Activated CD8-positive, alpha-beta memory T cell treated with anti-CD3 and anti-CD28 coated beads, Interleukin-2, amount 50 U/mL, for 4 hours (primary cell): ENCODE data around the gene LCN1.
"Not testable (repeated sequence)": the region's sequence is repeated elsewhere in the genome, so short reads cannot be mapped to it uniquely, and the experiment has no call there.

Experiments
- DNase-seq: peaks from one replicate; pipeline ENCODE4 v3.0.0-alpha.2; 2020

Gene LCN1

GRCh38 chr9:135505406-135506187, 15.6 kb upstream of the LCN1 start:
- DNase-seq = no peak

DNA sequence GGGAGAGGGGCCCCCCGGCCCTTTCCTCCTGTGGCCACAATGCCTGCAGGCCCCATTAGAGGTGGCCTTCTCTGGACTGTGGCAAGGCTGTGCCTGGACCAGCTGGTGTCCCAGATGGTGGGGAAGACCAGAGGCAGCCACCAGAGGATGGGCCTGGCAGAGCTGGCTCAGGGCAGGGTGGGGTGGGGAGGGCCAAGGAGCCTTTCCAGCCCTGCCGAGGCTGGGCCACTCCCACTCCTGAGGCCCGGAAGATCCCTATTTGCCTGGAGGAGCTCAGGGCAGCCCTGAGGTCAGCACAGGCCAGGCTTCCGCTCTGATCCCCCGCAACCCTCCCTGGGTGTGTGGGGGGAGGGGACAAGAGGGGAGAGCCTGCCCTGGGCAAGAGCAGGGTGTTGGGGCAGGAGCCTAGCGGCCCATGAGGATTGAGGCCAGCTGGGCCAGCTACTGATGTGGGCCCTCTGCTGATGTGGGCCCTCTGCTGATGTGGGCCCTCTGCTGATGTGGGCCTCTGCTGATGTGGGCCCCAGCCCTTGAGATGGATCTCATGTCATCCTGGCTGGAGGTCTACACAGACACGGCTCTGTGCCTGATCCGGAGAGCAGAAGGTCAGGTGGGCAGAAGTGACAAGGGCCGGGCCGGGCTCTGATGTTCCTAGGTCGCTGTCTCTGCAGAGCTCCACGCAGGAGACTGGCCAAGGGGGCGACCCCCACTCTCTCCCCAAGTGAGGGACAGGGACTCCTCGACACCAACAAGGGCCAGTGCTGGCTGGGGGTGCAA, 14.7 kb upstream of the LCN1 start:
- no peak for DNase-seq

- no peak for DNase-seq
Observed at GRCh38 chr9:135507104-135508035, 13.9 kb upstream of the LCN1 start.

GRCh38 chr9:135508211-135508820, 12.9 kb upstream of the LCN1 start:
- DNase-seq = no peak

- DNase-seq = no peak
Observed at GRCh38 chr9:135509458-135509857, 11.8 kb upstream of the LCN1 start.

DNA sequence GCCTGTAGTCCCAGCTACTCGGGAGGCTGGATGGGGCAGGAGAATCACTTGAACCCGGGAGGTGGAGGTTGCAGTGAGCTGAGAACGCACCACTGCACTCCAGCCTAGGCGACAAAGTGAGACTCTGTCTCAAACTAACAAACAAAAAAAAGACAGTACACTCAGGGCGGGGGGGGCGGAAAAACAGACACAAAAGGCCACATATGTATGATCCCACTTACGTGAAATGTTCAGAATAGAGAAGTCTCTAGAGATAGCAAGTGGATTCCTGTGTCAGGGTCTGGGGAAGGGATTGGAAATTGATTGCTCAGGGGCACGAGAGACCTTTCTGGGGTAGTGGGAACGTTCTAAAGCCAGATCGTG, 9.0 kb upstream of the LCN1 start:
- DNase-seq = no peak

- peak; percentile 2 for DNase-seq
Observed at GRCh38 chr9:135512904-135513303, 8.3 kb upstream of the LCN1 start.

DNA sequence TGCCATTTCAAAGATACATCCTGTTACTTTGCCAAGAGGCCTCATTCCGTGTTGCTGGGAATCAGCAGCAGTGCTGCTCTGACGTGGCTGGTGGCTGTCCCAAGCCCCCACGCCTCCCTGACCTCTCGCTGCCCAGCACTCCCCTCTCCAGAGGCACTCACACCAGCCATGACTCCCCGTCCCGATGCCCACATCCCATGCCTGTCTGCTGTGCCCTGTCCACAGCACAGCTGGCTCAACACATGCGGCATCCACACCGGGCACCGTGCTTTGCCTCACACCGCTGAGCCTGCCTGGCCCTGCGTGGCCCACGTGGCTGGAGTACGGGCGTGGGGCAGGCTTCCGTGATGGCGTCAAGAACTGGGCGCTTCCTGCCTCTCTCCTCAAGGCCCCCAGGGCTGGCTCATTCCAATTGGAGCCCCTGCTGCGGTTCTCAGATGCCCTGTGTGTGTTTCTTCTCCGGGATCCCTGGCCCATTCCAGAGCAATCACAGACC, 7.8 kb upstream of the LCN1 start:
- peak; percentile 4 for DNase-seq

DNA sequence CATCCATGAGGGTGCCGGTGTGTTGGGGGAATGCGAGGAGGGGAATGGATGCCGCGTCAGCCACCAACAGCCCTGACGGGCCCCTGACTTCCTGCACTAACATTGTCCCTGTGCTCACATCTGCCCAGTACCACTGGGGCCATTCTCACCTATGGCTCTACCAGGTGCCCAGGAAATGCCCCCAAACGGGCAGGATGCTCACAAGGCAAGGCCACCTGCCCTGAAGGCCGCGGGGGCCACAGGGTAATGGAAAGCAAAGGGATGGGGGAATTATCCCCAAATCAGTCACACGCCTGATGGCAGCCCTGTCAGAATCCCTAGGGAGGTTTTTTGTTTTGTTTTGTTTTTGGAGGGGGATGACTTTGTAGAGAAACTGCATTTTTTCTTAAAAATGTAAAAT, 7.3 kb upstream of the LCN1 start:
- DNase-seq = not testable (repeated sequence)

DNA sequence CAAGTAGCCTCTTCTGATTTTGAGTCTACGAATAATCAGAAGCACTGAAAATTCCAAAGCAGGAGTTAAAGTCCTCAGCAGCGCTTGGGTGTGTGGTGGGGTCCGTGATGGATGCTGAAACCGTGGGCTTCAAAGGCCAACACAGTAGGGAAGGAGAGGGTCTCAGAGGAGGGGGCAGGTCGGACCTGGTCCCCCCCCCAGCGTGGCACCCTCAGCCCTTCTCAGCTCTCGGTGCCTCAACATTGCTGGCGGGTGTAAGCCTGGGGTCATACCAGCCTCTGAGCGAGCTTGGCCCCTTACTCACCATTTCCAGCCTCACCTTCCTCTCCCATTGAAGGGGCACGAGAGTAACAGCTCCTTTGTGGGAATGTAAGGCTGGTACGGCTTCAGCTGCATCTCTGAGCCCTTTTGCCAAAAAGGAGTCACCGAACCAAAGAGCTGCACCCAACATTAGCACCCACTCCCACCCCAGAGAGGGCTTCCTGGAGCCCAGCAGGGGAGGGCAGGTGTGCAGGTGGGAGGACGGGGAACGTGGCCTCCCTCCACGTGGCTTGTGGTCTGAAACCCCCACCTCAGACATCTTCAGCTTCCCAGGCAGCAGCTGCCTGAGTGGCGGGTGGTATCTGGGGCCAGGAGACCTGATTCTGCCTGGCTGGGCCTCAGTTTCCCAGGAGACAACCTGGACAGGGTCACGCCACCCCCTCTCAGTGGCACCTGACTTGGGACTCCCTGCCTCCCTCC, 6.7 kb upstream of the LCN1 start:
- peak; percentile 5 for DNase-seq

GRCh38 chr9:135515083-135515951, 5.9 kb upstream of the LCN1 start:
- peak; percentile 9 for DNase-seq

DNA sequence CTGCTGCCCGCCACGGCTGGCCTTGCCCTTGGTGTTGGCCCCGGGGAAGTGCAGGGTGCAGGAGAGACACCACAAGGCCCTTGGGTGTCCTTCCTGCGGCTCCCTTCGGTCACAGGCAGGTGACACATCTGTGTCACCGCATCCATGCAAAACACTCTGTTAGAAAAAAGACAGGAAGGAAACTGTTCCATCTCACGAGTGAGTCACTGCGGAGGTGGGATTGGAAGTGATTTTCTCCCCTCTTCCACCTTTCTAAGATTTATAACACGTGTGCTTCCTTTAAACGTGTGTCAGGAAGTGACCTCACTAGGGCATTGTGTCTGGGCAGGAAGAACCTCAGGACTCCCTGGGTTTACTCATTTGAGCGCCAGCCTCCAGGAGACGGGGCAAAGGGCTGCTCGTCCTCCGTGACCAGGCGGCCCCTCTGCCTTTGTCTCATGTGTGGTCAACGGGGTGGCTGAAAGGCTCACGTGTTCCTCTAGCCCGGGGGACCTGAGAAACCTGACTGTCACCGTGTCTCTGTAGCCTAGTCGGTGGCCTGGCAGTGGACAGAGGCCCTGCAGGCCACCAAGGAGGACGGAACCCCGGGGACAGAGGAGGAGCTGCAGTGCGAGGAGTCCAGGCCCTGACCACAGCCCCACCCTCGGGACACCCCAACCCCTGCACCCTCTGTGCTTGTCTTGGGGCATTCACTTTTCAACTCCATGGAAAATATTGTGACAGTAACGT, 4.9 kb upstream of the LCN1 start:
- DNase-seq = peak; percentile 12

DNA sequence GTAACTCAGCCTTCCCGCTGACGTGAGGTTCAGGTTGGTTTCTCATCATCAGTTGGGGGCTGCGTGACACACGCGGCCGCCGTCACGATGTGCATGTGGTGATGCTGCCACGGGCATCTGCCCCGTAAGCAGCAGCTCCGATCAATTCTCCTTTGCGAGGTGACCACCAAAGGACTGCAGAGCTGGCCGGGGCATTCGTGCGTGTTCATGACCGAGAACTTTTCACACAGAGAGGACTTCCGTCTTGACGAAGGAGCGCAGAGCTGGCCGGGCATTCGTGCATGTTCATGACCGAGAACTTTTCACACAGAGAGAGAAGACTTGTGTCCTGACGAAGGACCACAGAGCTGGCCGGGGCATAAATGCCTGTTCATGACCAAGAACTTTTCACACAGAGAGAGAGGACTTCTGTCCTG, 3.8 kb upstream of the LCN1 start:
- DNase-seq = peak; percentile 2

DNA sequence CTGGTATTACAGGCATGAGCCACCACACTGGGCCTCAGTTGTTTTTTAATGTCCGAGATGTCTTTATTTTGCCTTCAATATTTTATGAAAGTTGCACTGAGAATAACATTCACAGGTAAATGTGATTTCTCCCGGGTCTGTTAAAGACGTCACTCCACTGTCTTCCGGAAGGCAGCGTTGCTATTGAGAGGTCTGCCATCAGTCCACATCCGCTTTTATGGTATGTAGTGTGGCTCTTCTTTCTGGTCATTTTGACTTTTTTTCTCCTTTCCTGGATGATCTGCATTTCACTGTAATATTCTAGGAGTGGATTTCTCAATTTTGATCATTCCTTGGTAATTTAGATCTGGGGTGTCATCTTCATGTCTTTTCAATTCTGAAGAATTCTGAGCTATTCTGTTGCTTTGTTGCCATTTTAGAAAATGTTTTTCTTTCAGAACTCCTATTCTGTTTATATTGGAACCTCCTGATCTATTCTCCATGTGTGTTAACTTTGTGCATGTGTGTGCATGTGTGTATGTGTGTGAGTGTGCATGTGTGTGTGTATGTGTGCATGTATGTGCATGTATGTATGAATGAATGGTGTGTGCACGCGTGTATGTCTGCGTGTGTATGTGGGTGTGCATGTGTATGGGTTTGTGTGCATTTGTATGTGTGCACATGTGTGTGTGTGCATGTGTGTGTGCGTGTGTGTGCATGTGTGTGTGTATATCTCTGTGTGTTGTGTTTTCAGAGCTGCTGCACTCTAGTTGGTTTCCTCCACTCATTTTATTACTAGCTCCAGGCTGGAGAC, 1.9 kb upstream of the LCN1 start:
- no peak for DNase-seq

DNA sequence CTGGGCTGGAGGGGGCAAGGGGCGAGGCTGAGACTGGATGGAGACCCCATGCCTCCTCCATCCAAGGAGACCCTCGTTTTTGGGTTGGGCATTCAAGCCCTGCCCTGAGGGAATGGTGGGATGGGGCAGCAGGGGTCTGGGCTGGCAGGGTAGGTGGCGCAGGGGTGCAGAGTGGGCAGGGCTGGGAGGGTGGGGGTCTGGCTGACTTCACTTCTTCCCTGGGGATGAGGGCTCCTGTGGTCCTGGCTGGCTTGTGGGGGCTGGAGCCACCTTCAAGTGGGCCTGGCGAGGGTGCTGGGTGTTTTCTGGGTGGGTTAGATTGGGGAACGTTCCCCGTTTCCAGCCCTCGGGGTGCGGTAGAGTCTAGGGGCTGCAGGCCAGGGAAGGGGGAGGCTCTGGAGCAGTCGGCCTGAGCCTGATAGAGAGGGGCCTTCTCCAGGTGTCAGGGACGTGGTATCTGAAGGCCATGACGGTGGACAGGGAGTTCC, 412 bp downstream of the LCN1 start:
- DNase-seq = no peak

DNA sequence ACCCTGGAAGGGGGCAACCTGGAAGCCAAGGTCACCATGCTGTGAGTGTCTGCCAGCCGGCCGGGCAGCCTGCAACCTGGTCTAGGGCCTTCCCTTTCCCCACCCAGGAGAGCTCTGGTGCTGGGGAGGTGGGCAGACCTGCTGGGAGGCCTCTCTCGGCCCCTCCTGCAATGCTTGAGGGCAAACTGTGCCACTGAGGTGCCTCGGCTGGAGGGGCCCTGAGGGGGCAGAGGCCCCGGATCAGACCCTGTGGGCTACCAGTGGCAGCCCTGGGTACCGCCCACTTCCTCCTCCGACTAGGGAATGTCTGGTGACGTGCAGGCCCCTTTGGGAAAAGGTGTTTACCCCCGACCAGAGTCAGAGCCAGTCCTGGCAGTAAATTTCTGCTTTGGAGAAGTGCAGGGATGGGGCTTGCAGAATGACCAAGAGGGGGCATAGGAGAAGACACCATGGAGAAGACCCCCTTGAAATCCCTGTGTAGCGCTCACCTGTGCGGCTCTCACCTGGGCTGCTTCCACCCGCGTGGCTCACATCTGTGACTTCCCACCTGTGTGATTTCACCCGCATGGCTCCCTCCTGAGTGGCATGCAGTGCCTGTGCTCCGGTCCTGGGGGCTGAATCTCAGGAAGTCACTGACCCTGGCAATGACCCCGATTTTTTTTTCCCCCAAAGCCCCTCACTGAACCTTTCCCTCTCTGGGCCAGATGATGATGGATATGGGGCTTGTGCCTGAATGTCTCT, 1.1 kb downstream of the LCN1 start:
- no peak for DNase-seq

- DNase-seq = no peak
Observed at GRCh38 chr9:135522931-135523330, 1.7 kb downstream of the LCN1 start.

- no peak for DNase-seq
Observed at GRCh38 chr9:135523521-135524129, 2.4 kb downstream of the LCN1 start.
